HepG2 (cell line): ENCODE data around the gene NUP35. TPM values are rescaled to one million over a fixed set of nuclear protein-coding genes. Genes with fewer than 3 reads are reported as not detected.

Experiments
- ARHGAP35 ChIP-seq: sonication (generic); formaldehyde crosslinking; IDR thresholded peaks from 2 replicates; pipeline ENCODE4 v1.9.0; 2022; ENCODE audit warnings: mild to moderate bottlenecking, inconsistent platforms, moderate library complexity, missing genetic modification reagents, borderline replicate concordance
- EP300 ChIP-seq, 3 experiments: sonication (generic) in 1 of 3; formaldehyde crosslinking in 1 of 3; IDR thresholded peaks; 2 replicates each; pipeline versions ENCODE4 v1.5.1 to v1.6.1; 2011 to 2020; ENCODE audit warnings: low read depth in 2 of 3, low read length in 2 of 3, borderline replicate concordance in 1 of 3, improper control_type of control experiment in 1 of 3, mild to moderate bottlenecking in 1 of 3, missing genetic modification reagents in 1 of 3, moderate library complexity in 1 of 3
- FOXK2 ChIP-seq: fragments of 450-650 bp; IDR thresholded peaks from 2 replicates; pipeline ENCODE4 v1.6.1; 2016
- FOXO4 ChIP-seq: sonication (generic); formaldehyde crosslinking; conservative IDR thresholded peaks from 2 replicates; pipeline ENCODE4 v1.8.1; 2023; ENCODE audit warnings: missing genetic modification reagents
- IRF2 ChIP-seq: IDR thresholded peaks from 2 replicates; pipeline ENCODE4 v1.6.1; 2018; ENCODE audit warnings: missing genetic modification reagents, missing compliant biosample characterization
- KDM1A ChIP-seq: IDR thresholded peaks from 2 replicates; pipeline ENCODE4 v1.6.1; 2016; ENCODE audit warnings: missing compliant biosample characterization
- MLXIP ChIP-seq: sonication (generic); formaldehyde crosslinking; IDR thresholded peaks from 2 replicates; pipeline ENCODE4 v1.9.0; 2021; ENCODE audit warnings: missing genetic modification reagents, borderline replicate concordance
- RCOR2 ChIP-seq: IDR thresholded peaks from 2 replicates; pipeline ENCODE4 v1.6.1; 2016; ENCODE audit warnings: missing biosample characterization, missing genetic modification reagents
- RFXANK ChIP-seq: IDR thresholded peaks from 2 replicates; pipeline ENCODE4 v1.6.1; 2016
- TCF12 ChIP-seq, 2 experiments: fragments of 450-650 bp in 1 of 2; sonication (generic) in 1 of 2; formaldehyde crosslinking in 1 of 2; IDR thresholded peaks; 2 replicates each; pipeline versions ENCODE4 v1.6.1 to v1.8.0; 2017 to 2022; ENCODE audit warnings: antibody characterized with exemption in 1 of 2, mild to moderate bottlenecking in 1 of 2, missing genetic modification reagents in 1 of 2, moderate library complexity in 1 of 2
- ZNF142 ChIP-seq: sonication (generic); formaldehyde crosslinking; IDR thresholded peaks from 2 replicates; pipeline ENCODE4 v1.4.0; 2020; ENCODE audit warnings: missing genetic modification reagents
- ZNF382 ChIP-seq: sonication (generic); formaldehyde crosslinking; IDR thresholded peaks from 2 replicates; pipeline ENCODE4 v1.5.0; 2020; ENCODE audit warnings: missing genetic modification reagents, mild to moderate bottlenecking, borderline replicate concordance
- ZSCAN5A ChIP-seq: sonication (generic); formaldehyde crosslinking; IDR thresholded peaks from 2 replicates; pipeline ENCODE4 v1.8.0; 2022; ENCODE audit warnings: mild to moderate bottlenecking, missing genetic modification reagents, borderline replicate concordance
- ZUFSP ChIP-seq: sonication (generic); formaldehyde crosslinking; IDR thresholded peaks from 2 replicates; pipeline ENCODE4 v1.9.0; 2021; ENCODE audit warnings: missing genetic modification reagents, mild to moderate bottlenecking, borderline replicate concordance
- polyA plus RNA-seq, 8 experiments: library from polyadenylated mRNA; depleted of rRNA in 3 of 8; stranded (reverse) in 7 of 8; unstranded in 1 of 8; fragments of >200 nt; fragmentation: Illumina TruSeq in 4 of 8; extraction: Trizol in 4 of 8; gene quantifications; 2 replicates each; pipeline versions ENCODE4 v1.2.1 to v1.2.3, GENCODE V29; 2011 to 2016; ENCODE audit warnings: low read depth in 4 of 8, missing spikeins in 1 of 8, mixed read lengths in 1 of 8; ENCODE audit not compliant: insufficient read depth in 1 of 8
- total RNA-seq, 5 experiments: library from RNA; depleted of rRNA; stranded (reverse); fragments of >200 nt; fragmentation: Illumina TruSeq; extraction: Trizol; gene quantifications; 2 replicates each; pipeline ENCODE4 v1.2.3, GENCODE V29; 2016; ENCODE audit warnings: low read depth in 1 of 5

Gene NUP35
- total and polyA plus RNA-seq, 2 of the 13 experiments (the other 11 are each of a cell fraction or from before 2014, with no cell fraction given): 16.9 to 53.6 TPM

- no peak for TF ChIP-seq ZNF142 (CRISPR knock-in tag)
- TF ChIP-seq RCOR2 (CRISPR knock-in tag): no peak
- TF ChIP-seq FOXO4 (CRISPR knock-in tag): no peak
- TF ChIP-seq MLXIP (CRISPR knock-in tag): no peak
- TF ChIP-seq ZNF382 (CRISPR knock-in tag): no peak
- TF ChIP-seq FOXK2: no peak
- TF ChIP-seq TCF12 (IDR thresholded peaks at IDR 0.05): no peak
- TF ChIP-seq TCF12 (CRISPR knock-in tag; IDR thresholded peaks at IDR 0.05): no peak
- TF ChIP-seq KDM1A (CRISPR knock-in tag): no peak
- TF ChIP-seq EP300 (IDR thresholded peaks at IDR 0.05; ENCODE audit: low read depth in 2 of 2, low read length in 2 of 2): no peak
- TF ChIP-seq EP300 (CRISPR knock-in tag; IDR thresholded peaks at IDR 0.05; ENCODE audit: borderline replicate concordance): no peak
- no peak for TF ChIP-seq ARHGAP35
- peak; percentile 77; the same call in 1 of the 2 replicates for TF ChIP-seq IRF2
- TF ChIP-seq ZUFSP (CRISPR knock-in tag): no peak
- TF ChIP-seq RFXANK (CRISPR knock-in tag): 0 out of 2 replicates have a peak, but pooled peaks have one; percentile 20
- TF ChIP-seq ZSCAN5A (CRISPR knock-in tag): no peak
Observed at GRCh38 chr2:183078464-183079138, 45.6 kb upstream of the NUP35 start, which contains the start of gene DUSP19 (continued).
